Esophagus muscularis mucosa (tissue), 4 donors: Measurements from ENCODE around the gene SUMO1.

Experiments
- EP300 ChIP-seq: sonication (generic); formaldehyde crosslinking; IDR thresholded peaks from one replicate; pipeline ENCODE4 v1.6.1; 2017; ENCODE audit warnings: antibody characterized with exemption
- POLR2A ChIP-seq: fragments of 450-650 bp; IDR thresholded peaks from one replicate; pipeline ENCODE4 v1.6.1; 2017; ENCODE audit warnings: antibody characterized with exemption, moderate library complexity, mild to moderate bottlenecking, low read depth
- POLR2AphosphoS5 ChIP-seq, 2 donors: sonication (generic); formaldehyde crosslinking; IDR thresholded peaks; one replicate each; pipeline ENCODE4 v1.6.1; 2017; ENCODE audit warnings: antibody characterized with exemption in 2 of 2
- TF ChIP-seq, protein P1 (sequence below), 3 experiments: fragments of 200-600 bp in 2 of 3; fragments of 450-650 bp in 1 of 3; sonication (generic) in 2 of 3; IDR thresholded peaks; one replicate each; pipeline ENCODE4 v1.5.1; 2017 to 2019; ENCODE audit warnings: antibody characterized with exemption in 3 of 3, mild to moderate bottlenecking in 2 of 3, moderate library complexity in 1 of 3

DNA sequence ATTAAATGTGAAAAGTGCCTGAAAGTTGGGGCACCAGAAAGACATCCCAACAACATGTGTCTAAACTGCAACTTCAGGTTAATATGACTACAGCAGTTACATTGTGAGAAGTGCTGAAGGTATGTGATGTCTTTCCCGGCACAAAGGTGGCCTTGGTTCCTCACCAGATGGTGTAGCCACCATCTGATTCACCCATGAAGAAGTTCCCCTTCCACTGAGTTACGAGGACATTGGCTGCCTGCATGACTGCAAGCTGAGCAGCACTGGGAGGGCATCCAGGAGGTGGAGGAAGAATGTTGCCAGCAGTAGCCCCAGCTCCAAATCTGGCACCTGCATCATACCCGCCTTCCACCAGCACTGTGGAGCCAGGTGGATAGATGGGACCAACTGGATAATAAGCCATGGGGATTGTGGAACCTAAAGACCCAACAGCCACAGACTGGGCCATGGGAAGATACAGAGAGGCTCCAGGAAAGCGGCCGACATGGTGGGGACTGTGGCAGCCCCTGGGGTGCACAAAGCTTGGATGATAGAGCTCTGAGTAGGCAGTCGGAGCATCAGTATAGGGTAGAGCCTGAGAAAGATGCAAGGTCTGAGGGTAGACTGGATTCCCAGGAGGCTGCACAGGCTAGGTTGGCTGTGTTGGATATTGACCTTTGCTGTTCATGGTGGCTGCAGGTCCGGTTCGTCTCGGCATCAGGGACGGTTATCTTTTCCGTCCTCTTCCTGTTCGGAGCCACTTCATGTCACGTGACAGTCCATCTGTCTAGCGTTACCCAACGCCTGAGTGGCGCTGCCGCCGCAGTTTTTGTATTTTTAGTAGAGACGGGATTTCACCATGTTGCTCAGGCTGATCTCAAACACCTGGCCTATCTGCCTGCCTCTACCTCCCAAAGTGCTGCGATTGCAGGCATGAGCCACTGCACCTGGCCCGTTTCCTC, 36.9 kb downstream of the SUMO1 start:
- TF ChIP-seq, protein P1, sequence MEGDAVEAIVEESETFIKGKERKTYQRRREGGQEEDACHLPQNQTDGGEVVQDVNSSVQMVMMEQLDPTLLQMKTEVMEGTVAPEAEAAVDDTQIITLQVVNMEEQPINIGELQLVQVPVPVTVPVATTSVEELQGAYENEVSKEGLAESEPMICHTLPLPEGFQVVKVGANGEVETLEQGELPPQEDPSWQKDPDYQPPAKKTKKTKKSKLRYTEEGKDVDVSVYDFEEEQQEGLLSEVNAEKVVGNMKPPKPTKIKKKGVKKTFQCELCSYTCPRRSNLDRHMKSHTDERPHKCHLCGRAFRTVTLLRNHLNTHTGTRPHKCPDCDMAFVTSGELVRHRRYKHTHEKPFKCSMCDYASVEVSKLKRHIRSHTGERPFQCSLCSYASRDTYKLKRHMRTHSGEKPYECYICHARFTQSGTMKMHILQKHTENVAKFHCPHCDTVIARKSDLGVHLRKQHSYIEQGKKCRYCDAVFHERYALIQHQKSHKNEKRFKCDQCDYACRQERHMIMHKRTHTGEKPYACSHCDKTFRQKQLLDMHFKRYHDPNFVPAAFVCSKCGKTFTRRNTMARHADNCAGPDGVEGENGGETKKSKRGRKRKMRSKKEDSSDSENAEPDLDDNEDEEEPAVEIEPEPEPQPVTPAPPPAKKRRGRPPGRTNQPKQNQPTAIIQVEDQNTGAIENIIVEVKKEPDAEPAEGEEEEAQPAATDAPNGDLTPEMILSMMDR (IDR thresholded peaks at IDR 0.05), result no peak
- TF ChIP-seq POLR2AphosphoS5 (IDR thresholded peaks at IDR 0.05) (no peak), EP300 (no peak), POLR2A (no peak)
